ENCODE measurements around the gene ALDH5A1.

Gene ALDH5A1

GRCh38 chr6:24524329-24524728 lies 29.6 kb downstream of the ALDH5A1 start:
- no peak overlapping the region for H3K4me2 ChIP-seq (ENCODE audit: insufficient read depth, low read length, poor library complexity, severe bottlenecking)

GRCh38 chr6:24524805-24525204 lies 30.0 kb downstream of the ALDH5A1 start:
- Histone ChIP-seq H3K4me1 (ENCODE audit: control insufficient read depth in 2 of 2, insufficient read depth in 1 of 2, low read depth in 1 of 2, low read length in 2 of 2) (peaks cover 2 to 9% of the 10 kb centered on the region in 2 donors), H3K14ac (ENCODE audit: low read length) (no peak overlapping the region), H4K91ac (ENCODE audit: low read depth, low read length, poor library complexity) (no peak overlapping the region), H3K23ac (ENCODE audit: low read depth, low read length, poor library complexity) (no peak overlapping the region), H2BK5ac (ENCODE audit: low read length) (no peak overlapping the region), H3K4ac (ENCODE audit: low read length) (no peak overlapping the region), H2BK15ac (ENCODE audit: low read length) (no peak overlapping the region), H2BK12ac (ENCODE audit: low read length) (no peak overlapping the region), H3K79me1 (ENCODE audit: low read depth, low read length) (no peaks in the 10 kb centered on the region), H4K8ac (ENCODE audit: low read depth, low read length) (no peak overlapping the region), H3K9ac (ENCODE audit: low read depth, low read length, poor library complexity) (no peak overlapping the region), H3K27ac (replicated peaks; ENCODE audit: low read length) (no peak overlapping the region), H2AK5ac (ENCODE audit: low read depth, low read length) (no peak overlapping the region), H3K27me3 (ENCODE audit: control insufficient read depth in 3 of 3, insufficient read depth in 3 of 3, low read depth in 1 of 3, low read length in 3 of 3) (no peaks in the 10 kb centered on the region), H3K36me3 (replicated peaks in 1 of 2; ENCODE audit: control insufficient read depth in 2 of 2, insufficient read depth in 2 of 2, low read length in 2 of 2) (no peaks in the 10 kb centered on the region), H2AFZ (ENCODE audit: low read length) (no peak overlapping the region), H3K18ac (ENCODE audit: low read length) (no peak overlapping the region), H3K9me3 (replicated peaks in 1 of 2; ENCODE audit: control insufficient read depth in 2 of 2, insufficient read depth in 1 of 2, low read depth in 1 of 2, low read length in 2 of 2) (no peaks in the 10 kb centered on the region), H3K4me2 (ENCODE audit: insufficient read depth, low read length, poor library complexity, severe bottlenecking) (no peak overlapping the region), H2BK120ac (ENCODE audit: low read depth, low read length) (no peak overlapping the region), H3K4me3 (ENCODE audit: low read length in 2 of 2) (no peak overlapping the region)
- WGBS, 2 donors (ENCODE audit: extremely low coverage in 2 of 2, insufficient read length in 2 of 2, insufficient replicate concordance in 1 of 2) = no CpG with 5 or more reads among the region's 5 CpGs
- peak; percentile 33 for DNase-seq (ENCODE audit: low spot score)

More at GRCh38 chr6:24524329-24524728, 29.6 kb downstream of the ALDH5A1 start:
- no peak overlapping the region for H3K14ac ChIP-seq (ENCODE audit: low read length)
- H3K4me3 ChIP-seq (ENCODE audit: low read length in 2 of 2) = no peak overlapping the region
- no CpG with 5 or more reads among the region's 3 CpGs for WGBS, 2 donors (ENCODE audit: extremely low coverage in 2 of 2, insufficient read length in 2 of 2, insufficient replicate concordance in 1 of 2)
- H3K4ac ChIP-seq (ENCODE audit: low read length) = no peak overlapping the region
- H3K79me1 ChIP-seq (ENCODE audit: low read depth, low read length) = no peaks in the 10 kb centered on the region
- H2BK15ac ChIP-seq (ENCODE audit: low read length) = no peak overlapping the region
- no peak overlapping the region for H3K23ac ChIP-seq (ENCODE audit: low read depth, low read length, poor library complexity)
- H4K91ac ChIP-seq (ENCODE audit: low read depth, low read length, poor library complexity) = no peak overlapping the region
- no peak overlapping the region for H2BK120ac ChIP-seq (ENCODE audit: low read depth, low read length)
- no peak overlapping the region for H4K8ac ChIP-seq (ENCODE audit: low read depth, low read length)
- DNase-seq (ENCODE audit: low spot score) = no peak
- peaks cover 2 to 9% of the 10 kb centered on the region in 2 donors for H3K4me1 ChIP-seq (ENCODE audit: control insufficient read depth in 2 of 2, insufficient read depth in 1 of 2, low read depth in 1 of 2, low read length in 2 of 2)
- no peaks in the 10 kb centered on the region for H3K27me3 ChIP-seq (ENCODE audit: control insufficient read depth in 3 of 3, insufficient read depth in 3 of 3, low read depth in 1 of 3, low read length in 3 of 3)
- no peak overlapping the region for H2AK5ac ChIP-seq (ENCODE audit: low read depth, low read length)
- no peak overlapping the region for H2BK5ac ChIP-seq (ENCODE audit: low read length)
- H3K27ac ChIP-seq (replicated peaks; ENCODE audit: low read length) = no peak overlapping the region
- no peaks in the 10 kb centered on the region for H3K9me3 ChIP-seq (replicated peaks in 1 of 2; ENCODE audit: control insufficient read depth in 2 of 2, insufficient read depth in 1 of 2, low read depth in 1 of 2, low read length in 2 of 2)
- no peak overlapping the region for H3K18ac ChIP-seq (ENCODE audit: low read length)
- H3K9ac ChIP-seq (ENCODE audit: low read depth, low read length, poor library complexity) = no peak overlapping the region
- H2AFZ ChIP-seq (ENCODE audit: low read length) = no peak overlapping the region
- H3K36me3 ChIP-seq (replicated peaks in 1 of 2; ENCODE audit: control insufficient read depth in 2 of 2, insufficient read depth in 2 of 2, low read length in 2 of 2) = no peaks in the 10 kb centered on the region
- no peak overlapping the region for H2BK12ac ChIP-seq (ENCODE audit: low read length)

- no peaks in the 10 kb centered on the region for H3K79me1 ChIP-seq (ENCODE audit: low read depth, low read length)
- H2AK5ac ChIP-seq (ENCODE audit: low read depth, low read length) = no peak overlapping the region
- no peaks in the 10 kb centered on the region for H3K9me3 ChIP-seq (replicated peaks in 1 of 2; ENCODE audit: control insufficient read depth in 2 of 2, insufficient read depth in 1 of 2, low read depth in 1 of 2, low read length in 2 of 2)
- no peak overlapping the region for H4K8ac ChIP-seq (ENCODE audit: low read depth, low read length)
- no CpG with 5 or more reads among the region's 1 CpG for WGBS, 2 donors (ENCODE audit: extremely low coverage in 2 of 2, insufficient read length in 2 of 2, insufficient replicate concordance in 1 of 2)
- H3K14ac ChIP-seq (ENCODE audit: low read length) = no peak overlapping the region
- no peak overlapping the region for H3K4ac ChIP-seq (ENCODE audit: low read length)
- no peak overlapping the region for H3K27ac ChIP-seq (replicated peaks; ENCODE audit: low read length)
- no peak overlapping the region for H3K4me3 ChIP-seq (ENCODE audit: low read length in 2 of 2)
- H2BK12ac ChIP-seq (ENCODE audit: low read length) = no peak overlapping the region
- H2BK5ac ChIP-seq (ENCODE audit: low read length) = no peak overlapping the region
- H3K4me1 ChIP-seq (ENCODE audit: control insufficient read depth in 2 of 2, insufficient read depth in 1 of 2, low read depth in 1 of 2, low read length in 2 of 2) = no peaks in the 10 kb centered on the region
- H2AFZ ChIP-seq (ENCODE audit: low read length) = no peak overlapping the region
- no peak overlapping the region for H3K23ac ChIP-seq (ENCODE audit: low read depth, low read length, poor library complexity)
- H2BK15ac ChIP-seq (ENCODE audit: low read length) = no peak overlapping the region
- H4K91ac ChIP-seq (ENCODE audit: low read depth, low read length, poor library complexity) = no peak overlapping the region
- H3K36me3 ChIP-seq (replicated peaks in 1 of 2; ENCODE audit: control insufficient read depth in 2 of 2, insufficient read depth in 2 of 2, low read length in 2 of 2) = peaks cover 0 to 27% of the 10 kb centered on the region in 2 donors
- H3K4me2 ChIP-seq (ENCODE audit: insufficient read depth, low read length, poor library complexity, severe bottlenecking) = no peak overlapping the region
- no peak overlapping the region for H3K18ac ChIP-seq (ENCODE audit: low read length)
- no peak overlapping the region for H3K9ac ChIP-seq (ENCODE audit: low read depth, low read length, poor library complexity)
- no peak overlapping the region for H2BK120ac ChIP-seq (ENCODE audit: low read depth, low read length)
- DNase-seq (ENCODE audit: low spot score) = no peak
- no peaks in the 10 kb centered on the region for H3K27me3 ChIP-seq (ENCODE audit: control insufficient read depth in 3 of 3, insufficient read depth in 3 of 3, low read depth in 1 of 3, low read length in 3 of 3)
Observed at GRCh38 chr6:24529985-24530384, 35.2 kb downstream of the ALDH5A1 start.

- H3K18ac ChIP-seq (ENCODE audit: low read length) = peak overlapping the region; percentile 38
- no peak overlapping the region for H3K4ac ChIP-seq (ENCODE audit: low read length)
- no peaks in the 10 kb centered on the region for H3K79me1 ChIP-seq (ENCODE audit: low read depth, low read length)
- H3K14ac ChIP-seq (ENCODE audit: low read length) = no peak overlapping the region
- no peak overlapping the region for H3K27ac ChIP-seq (replicated peaks; ENCODE audit: low read length)
- H3K9me3 ChIP-seq (replicated peaks in 1 of 2; ENCODE audit: control insufficient read depth in 2 of 2, insufficient read depth in 1 of 2, low read depth in 1 of 2, low read length in 2 of 2) = no peaks in the 10 kb centered on the region
- H3K9ac ChIP-seq (ENCODE audit: low read depth, low read length, poor library complexity) = no peak overlapping the region
- H3K4me2 ChIP-seq (ENCODE audit: insufficient read depth, low read length, poor library complexity, severe bottlenecking) = no peak overlapping the region
- H3K36me3 ChIP-seq (replicated peaks in 1 of 2; ENCODE audit: control insufficient read depth in 2 of 2, insufficient read depth in 2 of 2, low read length in 2 of 2) = peaks cover 0 to 29% of the 10 kb centered on the region in 2 donors
- H4K91ac ChIP-seq (ENCODE audit: low read depth, low read length, poor library complexity) = no peak overlapping the region
- no peak overlapping the region for H2AFZ ChIP-seq (ENCODE audit: low read length)
- no peak overlapping the region for H2BK5ac ChIP-seq (ENCODE audit: low read length)
- no peaks in the 10 kb centered on the region for H3K27me3 ChIP-seq (ENCODE audit: control insufficient read depth in 3 of 3, insufficient read depth in 3 of 3, low read depth in 1 of 3, low read length in 3 of 3)
- H2AK5ac ChIP-seq (ENCODE audit: low read depth, low read length) = no peak overlapping the region
- H3K23ac ChIP-seq (ENCODE audit: low read depth, low read length, poor library complexity) = no peak overlapping the region
- no peak overlapping the region for H4K8ac ChIP-seq (ENCODE audit: low read depth, low read length)
- WGBS, 2 donors (ENCODE audit: extremely low coverage in 2 of 2, insufficient read length in 2 of 2, insufficient replicate concordance in 1 of 2) = no CpG with 5 or more reads among the region's 5 CpGs
- peaks cover 0 to 2% of the 10 kb centered on the region in 2 donors for H3K4me1 ChIP-seq (ENCODE audit: control insufficient read depth in 2 of 2, insufficient read depth in 1 of 2, low read depth in 1 of 2, low read length in 2 of 2)
- no peak overlapping the region for H2BK15ac ChIP-seq (ENCODE audit: low read length)
- H3K4me3 ChIP-seq (ENCODE audit: low read length in 2 of 2) = no peak overlapping the region
- H2BK12ac ChIP-seq (ENCODE audit: low read length) = no peak overlapping the region
- no peak overlapping the region for H2BK120ac ChIP-seq (ENCODE audit: low read depth, low read length)
- DNase-seq (ENCODE audit: low spot score) = no peak
Observed at GRCh38 chr6:24534329-24534728, 39.6 kb downstream of the ALDH5A1 start.

Data from neuronal stem cell (in vitro differentiated cells).